ENCODE data around the gene CNPY1. TPM values are rescaled to one million over a fixed set of nuclear protein-coding genes. Genes with fewer than 3 reads are reported as not detected.

Gene CNPY1
- total and polyA plus RNA-seq, 2 of the 8 experiments (the other 6 are each of a cell fraction or from before 2014, with no cell fraction given): not detected

- TF ChIP-seq EP300 (IDR thresholded peaks at IDR 0.05; ENCODE audit: borderline replicate concordance in 1 of 2, low read depth in 2 of 2, low read length in 2 of 2): peak in 1 of 2 experiments; percentile 69; a peak in 1 of 3 replicates
- TF ChIP-seq KDM5A (IDR thresholded peaks at IDR 0.05; ENCODE audit: low read length): no peak
- no peak for TF ChIP-seq ASH2L (IDR thresholded peaks at IDR 0.05; ENCODE audit: low read length)
- TF ChIP-seq ATF3 (IDR thresholded peaks at IDR 0.05; ENCODE audit: insufficient read depth, low read depth, low read length): peak; percentile 64; the same call in 1 of the 2 replicates
- no peak for TF ChIP-seq RBBP5 (IDR thresholded peaks at IDR 0.05; ENCODE audit: borderline replicate concordance, low read depth, low read length)
- no peak for TF ChIP-seq JUND (IDR thresholded peaks at IDR 0.05; ENCODE audit: low read length)
- TF ChIP-seq SAP30 (IDR thresholded peaks at IDR 0.05; ENCODE audit: insufficient read depth, insufficient replicate concordance, low read length): no peak
- peak; percentile 86 for TF ChIP-seq SUZ12 (IDR thresholded peaks at IDR 0.05; ENCODE audit: low read length)
- TF ChIP-seq CREB1 (IDR thresholded peaks at IDR 0.05): peak; percentile 47; the same call in 1 of the 2 replicates
- TF ChIP-seq CBX8 (IDR thresholded peaks at IDR 0.05; ENCODE audit: borderline replicate concordance, low read depth, low read length): peak; percentile 85; the same call in 1 of the 2 replicates
- TF ChIP-seq YY1 (IDR thresholded peaks at IDR 0.05; ENCODE audit: low read depth, low read length): peak; percentile 79
Observed at GRCh38 chr7:155456738-155457543, 89.4 kb downstream of the CNPY1 start (continued).

All from H1 (cell line).